ENCODE measurements around the gene BSPRY. TPM values are rescaled to one million over a fixed set of nuclear protein-coding genes. Genes with fewer than 3 reads are reported as not detected.

The BSPRY gene
- 0.12 TPM in 1 of 2 replicates, not detected in the other for total RNA-seq (2014; rRNA removed; shearing (Covaris generic))
- 0.13 TPM in 1 of 2 replicates, not detected in the other for polyA plus RNA-seq (2014; cell fraction: nucleus; rRNA removed)

GRCh38 chr9:113349445-113350094, at the start of gene BSPRY:
BSPRY (plus strand) TSS chr9:113349541; CDS start chr9:113349580, 39 bp downstream.
- no peak for DNase-seq (ENCODE audit: extremely low read depth, low read depth)

DNA sequence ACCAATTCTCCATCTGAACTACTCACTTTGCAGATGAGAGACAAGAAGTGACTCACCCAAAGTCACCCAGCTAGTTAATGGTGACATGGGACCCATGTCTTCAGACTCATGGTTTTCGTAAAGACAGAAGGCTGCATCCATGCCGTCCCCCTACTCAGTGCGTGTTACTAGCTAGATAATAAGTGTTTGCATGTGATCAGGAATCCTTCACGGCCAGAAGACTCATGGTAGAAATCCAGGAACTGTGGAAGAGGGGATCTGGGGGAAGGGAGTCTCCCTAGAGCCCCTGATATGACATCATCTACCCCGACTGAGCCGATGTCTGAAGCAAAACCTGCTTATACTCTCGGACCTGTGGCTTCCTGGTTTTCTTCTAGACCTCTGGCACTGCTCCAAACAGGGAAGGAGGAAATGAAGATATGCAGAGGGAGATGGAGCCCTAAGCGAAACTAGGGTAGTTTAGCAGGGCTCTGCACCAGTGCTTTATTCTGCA, 49.5 kb upstream of the BSPRY start:
- no peak for DNase-seq (ENCODE audit: extremely low read depth, low read depth)

DNA sequence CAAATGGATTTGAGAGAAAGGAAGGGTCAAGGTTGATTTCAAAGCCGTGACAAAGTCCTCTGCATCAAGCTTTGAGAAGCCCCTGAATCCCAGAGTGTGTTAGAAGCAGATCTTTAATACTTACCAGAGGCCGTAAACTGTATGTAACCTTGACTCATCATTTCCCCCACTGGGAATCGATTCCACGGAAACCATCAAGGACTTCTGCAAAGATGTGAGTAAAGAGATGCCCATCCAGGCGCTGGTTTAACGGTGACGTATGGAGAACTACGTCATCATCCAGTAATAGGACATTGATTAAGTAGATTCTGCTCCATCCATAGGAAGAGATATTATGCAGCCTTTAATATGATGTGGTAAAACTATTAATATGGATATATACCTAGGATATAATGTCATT, 47.8 kb upstream of the BSPRY start:
- DNase-seq (ENCODE audit: extremely low read depth, low read depth) = no peak

GRCh38 chr9:113302792-113303418, 46.4 kb upstream of the BSPRY start, which contains the start of gene RNF183:
RNF183 (minus strand) TSS chr9:113303376; CDS start chr9:113298184, 5,192 bp downstream.
- DNase-seq (ENCODE audit: extremely low read depth, low read depth) = no peak

DNA sequence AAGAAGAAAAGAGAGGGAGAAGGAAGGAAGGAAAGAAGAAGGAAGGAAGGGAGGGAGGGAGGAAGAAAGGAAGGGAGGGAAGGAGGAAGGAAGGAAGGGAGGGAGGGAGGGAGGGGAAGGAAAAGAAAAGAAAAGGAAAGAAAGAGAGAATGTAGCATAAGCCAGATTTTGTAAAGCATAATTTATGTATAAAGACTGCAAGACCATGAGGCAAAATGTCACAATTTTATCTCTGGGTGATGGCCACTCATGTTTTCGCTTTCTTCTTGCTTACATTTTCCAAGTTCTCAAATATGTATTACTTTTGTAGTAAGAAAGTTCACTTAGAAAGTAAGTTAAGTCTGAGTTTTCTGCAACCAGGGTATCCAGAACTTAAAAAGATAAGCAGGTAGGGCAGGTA, 42.8 kb upstream of the BSPRY start:
- DNase-seq (ENCODE audit: extremely low read depth, low read depth) = no peak

DNA sequence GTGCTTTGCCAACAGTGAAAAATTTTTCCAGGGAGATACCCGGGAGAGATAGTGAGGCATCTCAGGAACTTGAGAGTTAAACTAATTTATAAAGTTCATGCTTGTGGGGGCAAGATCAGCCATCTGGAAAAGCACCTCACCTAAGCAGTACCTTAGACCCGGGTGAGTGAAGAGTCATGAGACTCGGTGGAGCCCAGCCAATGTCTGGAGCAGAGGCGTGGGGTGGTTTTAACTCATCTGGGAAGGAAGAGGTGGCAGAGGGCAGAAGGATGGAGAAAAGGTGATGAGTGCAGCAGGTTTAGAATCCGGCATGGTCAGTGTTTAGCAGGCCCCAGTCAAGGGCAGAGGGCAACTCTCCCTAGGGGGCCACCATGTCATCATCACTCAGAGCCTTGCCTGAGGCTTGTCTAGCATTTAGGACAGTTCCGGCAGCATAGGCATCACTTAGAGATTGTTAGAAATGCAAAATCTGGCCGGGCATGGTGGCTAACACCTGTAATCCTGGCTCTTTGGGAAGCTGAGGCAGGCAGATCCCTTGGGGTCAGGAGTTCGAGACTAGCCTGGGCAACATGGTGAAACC, 41.9 kb upstream of the BSPRY start:
- DNase-seq (ENCODE audit: extremely low read depth, low read depth) = no peak

GRCh38 chr9:113309204-113309813, 40.0 kb upstream of the BSPRY start:
- peak; percentile 49 for DNase-seq (ENCODE audit: extremely low read depth, low read depth)

GRCh38 chr9:113310538-113310937, 38.8 kb upstream of the BSPRY start:
- DNase-seq (ENCODE audit: extremely low read depth, low read depth) = no peak

DNA sequence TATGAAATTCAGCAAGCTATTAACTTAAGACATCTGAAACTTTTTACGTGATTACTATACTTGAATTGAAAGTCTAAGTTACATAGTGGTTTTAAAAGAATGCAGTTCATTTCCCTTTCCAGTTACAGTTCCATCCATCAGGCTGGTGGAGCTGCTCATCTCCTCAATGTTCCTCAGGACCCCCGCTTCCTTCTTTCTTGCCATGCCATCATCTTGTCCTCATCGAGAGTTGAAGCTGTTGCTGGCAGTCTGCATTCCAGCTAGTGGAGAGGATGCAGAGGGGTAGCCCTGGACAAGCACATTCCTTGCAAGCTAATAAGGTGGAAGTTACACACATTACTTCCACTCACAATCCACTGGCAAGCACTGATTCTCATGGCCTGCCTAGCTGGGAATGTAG, 37.4 kb upstream of the BSPRY start:
- DNase-seq (ENCODE audit: extremely low read depth, low read depth) = no peak

DNA sequence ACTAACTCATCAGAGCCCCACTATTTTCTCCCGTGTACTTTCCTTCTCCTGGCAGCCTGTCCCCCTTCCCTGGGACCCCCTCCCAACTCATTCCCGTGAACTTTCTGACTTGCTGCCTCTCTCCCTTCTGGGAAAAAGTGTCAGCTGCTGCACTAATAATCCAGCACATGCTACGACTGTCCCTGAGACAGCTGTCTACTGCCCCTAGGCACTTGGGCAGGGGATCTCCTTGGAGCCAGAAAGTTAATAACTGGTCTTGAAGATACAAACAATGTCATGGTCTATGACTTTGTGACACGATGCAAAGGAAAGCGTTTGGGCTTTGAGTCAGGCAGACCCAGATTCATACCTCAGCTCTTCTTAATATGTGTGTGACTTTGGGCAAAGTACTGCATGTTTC, 36.1 kb upstream of the BSPRY start:
- DNase-seq (ENCODE audit: extremely low read depth, low read depth) = no peak

- no peak for DNase-seq (ENCODE audit: extremely low read depth, low read depth)
These were observed 34.1 kb upstream of the BSPRY start for GRCh38 chr9:113315231-113315630.

DNA sequence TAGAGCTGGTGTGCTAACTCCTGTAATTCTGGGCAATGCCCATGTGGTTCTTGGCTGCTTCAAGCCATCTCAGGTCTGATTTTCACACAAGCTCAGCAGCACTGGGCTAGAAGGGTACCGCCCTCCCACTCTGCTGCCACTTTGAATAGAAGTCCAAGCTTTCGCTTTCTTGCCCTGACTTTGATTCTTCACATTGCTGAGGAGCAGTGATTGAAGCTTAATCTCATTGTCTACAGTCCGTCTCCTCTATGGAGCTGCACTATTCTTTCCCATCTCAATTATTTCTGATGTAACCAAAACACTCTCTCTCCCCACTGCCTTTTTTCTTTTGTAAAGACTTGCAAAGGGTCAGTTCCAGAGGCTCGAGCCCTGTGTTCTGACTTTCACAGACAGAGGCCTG, 33.3 kb upstream of the BSPRY start:
- DNase-seq (ENCODE audit: extremely low read depth, low read depth) = no peak

DNA sequence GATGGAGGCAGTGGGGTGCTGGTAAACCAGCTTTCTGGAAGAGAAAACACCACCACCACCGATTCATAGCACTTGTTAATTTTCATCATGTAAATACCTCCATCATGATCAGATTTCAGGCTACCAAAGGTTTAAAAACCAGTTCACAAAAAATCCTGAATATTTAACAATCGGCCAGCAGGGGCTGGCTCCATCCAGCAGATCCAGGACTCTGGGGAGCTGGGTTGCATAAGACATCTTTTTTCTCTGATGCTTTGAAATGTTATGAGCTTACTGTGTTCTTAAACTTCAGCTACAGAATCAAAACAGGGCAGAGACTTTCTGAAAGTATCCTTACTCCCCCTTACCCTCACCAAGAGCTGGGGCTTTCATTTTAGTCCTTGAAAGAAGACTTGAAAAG, 31.6 kb upstream of the BSPRY start:
- DNase-seq (ENCODE audit: extremely low read depth, low read depth) = no peak

- no peak for DNase-seq (ENCODE audit: extremely low read depth, low read depth)
These were observed 30.3 kb upstream of the BSPRY start for GRCh38 chr9:113319054-113319453.

DNA sequence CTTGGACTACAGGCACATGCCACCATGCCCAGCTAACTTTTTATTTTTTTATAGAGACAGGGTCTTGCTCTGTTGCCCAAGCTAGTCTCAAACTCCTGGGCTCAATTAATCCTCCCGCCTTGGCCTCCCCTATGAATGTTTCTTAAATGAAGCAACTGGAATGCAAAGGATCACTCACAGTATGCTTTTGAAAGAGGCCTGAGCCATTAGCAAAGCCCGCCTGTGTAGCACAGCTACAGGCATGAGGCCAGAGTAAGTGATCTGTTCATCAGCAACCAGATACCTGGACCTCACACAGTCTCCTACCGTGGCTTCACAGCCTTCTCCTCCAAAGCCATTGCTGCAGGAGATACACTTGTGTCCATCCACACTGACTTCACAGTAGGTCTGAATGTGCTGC, 29.3 kb upstream of the BSPRY start:
- DNase-seq (ENCODE audit: extremely low read depth, low read depth) = no peak

GRCh38 chr9:113322671-113323070, 26.7 kb upstream of the BSPRY start:
- no peak for DNase-seq (ENCODE audit: extremely low read depth, low read depth)

DNA sequence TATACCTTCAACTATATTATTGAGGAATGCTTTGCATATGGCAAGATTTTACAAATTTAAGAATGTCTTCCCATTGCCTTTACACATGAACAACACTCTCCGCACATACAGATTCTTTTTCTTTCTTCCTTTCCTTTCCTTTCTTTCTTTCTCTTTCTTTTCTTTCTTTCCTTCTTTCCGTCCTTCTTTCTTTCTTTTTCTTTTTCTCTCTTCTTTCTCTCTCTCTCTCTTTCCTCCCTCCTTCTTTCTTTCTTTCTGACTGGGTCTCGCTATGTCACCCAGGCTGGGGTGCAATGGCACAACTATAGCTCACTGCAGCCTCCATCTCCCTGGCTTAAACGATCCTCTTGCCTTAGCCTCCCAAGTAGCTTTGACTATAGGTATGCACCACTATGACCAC, 23.1 kb upstream of the BSPRY start:
- DNase-seq (ENCODE audit: extremely low read depth, low read depth) = no peak

GRCh38 chr9:113328045-113328782, 21.1 kb upstream of the BSPRY start:
- no peak for DNase-seq (ENCODE audit: extremely low read depth, low read depth)

GRCh38 chr9:113331780-113332179, 17.6 kb upstream of the BSPRY start:
- no peak for DNase-seq (ENCODE audit: extremely low read depth, low read depth)

- DNase-seq (ENCODE audit: extremely low read depth, low read depth) = no peak
These were observed 11.6 kb upstream of the BSPRY start for GRCh38 chr9:113337714-113338113.
